Right atrium auricular region (tissue), 2 donors: ENCODE data around the gene RRM1. TPM values are rescaled to one million over a fixed set of nuclear protein-coding genes. Genes with fewer than 3 reads are reported as not detected.

Experiments used
- DNase-seq: peaks from one replicate; pipeline ENCODE4 v3.0.0-alpha.2; 2019; ENCODE audit warnings: low spot score
- H3K27ac ChIP-seq, 2 donors: fragments of 200-600 bp; sonication (generic); 1 replicate in 1 of 2; 2 replicates in 1 of 2; pipeline ENCODE4 v1.5.1; 2016 to 2019
- H3K27me3 ChIP-seq, 2 donors: fragments of 200-600 bp; sonication (generic); one replicate each; pipeline versions ENCODE4 v1.5.1 to v1.6.0; 2017 to 2019
- H3K36me3 ChIP-seq: fragments of 200-600 bp; sonication (generic); one replicate; pipeline ENCODE4 v1.5.1; 2016
- H3K4me1 ChIP-seq, 2 donors: fragments of 200-600 bp; sonication (generic); one replicate each; pipeline versions ENCODE4 v1.5.1 to v1.6.0; 2017 to 2019
- H3K4me3 ChIP-seq, 2 donors: fragments of 200-600 bp; sonication (generic); 1 replicate in 1 of 2; 2 replicates in 1 of 2; pipeline ENCODE4 v1.5.1; 2017 to 2019; ENCODE audit warnings: mild to moderate bottlenecking in 1 of 2, moderate library complexity in 1 of 2
- H3K9me3 ChIP-seq, 2 donors: fragments of 200-600 bp; sonication (generic); one replicate each; pipeline ENCODE4 v1.5.1; 2019
- CTCF ChIP-seq, 2 donors: fragments of 200-600 bp; sonication (generic); IDR thresholded peaks; one replicate each; pipeline ENCODE4 v1.5.1; 2019; ENCODE audit warnings: antibody characterized with exemption in 2 of 2
- total RNA-seq, 2 donors: library from RNA; depleted of rRNA; stranded (reverse); fragments of >200 nt; gene quantifications; one replicate each; pipeline ENCODE4 v1.1.0, GENCODE V29; 2016

RRM1 gene
- total RNA-seq, 2 donors from 2014 or later = 18.3 to 26.7 TPM

- DNase-seq = no peak
- H3K36me3 ChIP-seq = peaks cover 11% of the 10 kb centered on the region
- H3K27ac ChIP-seq = no peak overlapping the region
- no peaks in the 10 kb centered on the region for H3K9me3 ChIP-seq
- H3K27me3 ChIP-seq = no peaks in the 10 kb centered on the region
- no peak for TF ChIP-seq CTCF (IDR thresholded peaks at IDR 0.05)
- no peak overlapping the region for H3K4me3 ChIP-seq
- H3K4me1 ChIP-seq = peaks cover 0 to 18% of the 10 kb centered on the region in 2 donors
Measured at GRCh38 chr11:4064278-4064955, 30.2 kb upstream of the RRM1 start.

GRCh38 chr11:4065086-4065485, 29.5 kb upstream of the RRM1 start:
- Histone ChIP-seq H3K9me3 (no peaks in the 10 kb centered on the region), H3K4me1 (peaks cover 0 to 18% of the 10 kb centered on the region in 2 donors), H3K4me3 (no peak overlapping the region), H3K27me3 (no peaks in the 10 kb centered on the region), H3K36me3 (peaks cover 5% of the 10 kb centered on the region), H3K27ac (no peak overlapping the region)
- TF ChIP-seq CTCF (IDR thresholded peaks at IDR 0.05) = no peak
- no peak for DNase-seq

- no peak for TF ChIP-seq CTCF (IDR thresholded peaks at IDR 0.05)
- Histone ChIP-seq H3K9me3 (no peaks in the 10 kb centered on the region), H3K27me3 (no peaks in the 10 kb centered on the region), H3K4me1 (peaks cover 0 to 18% of the 10 kb centered on the region in 2 donors), H3K27ac (no peak overlapping the region), H3K4me3 (no peak overlapping the region), H3K36me3 (peaks cover 3% of the 10 kb centered on the region)
- DNase-seq = no peak
Measured at GRCh38 chr11:4065601-4066377, 28.8 kb upstream of the RRM1 start.

GRCh38 chr11:4066910-4067309, 27.7 kb upstream of the RRM1 start:
- H3K4me3 ChIP-seq = no peak overlapping the region
- H3K27me3 ChIP-seq = no peaks in the 10 kb centered on the region
- no peak for DNase-seq
- TF ChIP-seq CTCF (IDR thresholded peaks at IDR 0.05) = no peak
- H3K4me1 ChIP-seq = peaks cover 0 to 18% of the 10 kb centered on the region in 2 donors
- no peaks in the 10 kb centered on the region for H3K36me3 ChIP-seq
- H3K27ac ChIP-seq = no peak overlapping the region
- no peaks in the 10 kb centered on the region for H3K9me3 ChIP-seq

GRCh38 chr11:4068962-4069361, 25.6 kb upstream of the RRM1 start:
- no peak overlapping the region for H3K27ac ChIP-seq

More at GRCh38 chr11:4068962-4069361, 25.6 kb upstream of the RRM1 start:
- no peak overlapping the region for H3K4me3 ChIP-seq
- DNase-seq = no peak
- H3K36me3 ChIP-seq = no peaks in the 10 kb centered on the region
- peaks cover 0 to 22% of the 10 kb centered on the region in 2 donors for H3K4me1 ChIP-seq
- TF ChIP-seq CTCF (IDR thresholded peaks at IDR 0.05) = no peak
- H3K27me3 ChIP-seq = no peaks in the 10 kb centered on the region
- no peaks in the 10 kb centered on the region for H3K9me3 ChIP-seq
